ENCODE measurements around the gene CSPG4. TPM values are rescaled to one million over a fixed set of nuclear protein-coding genes. Genes with fewer than 3 reads are reported as not detected.
A peak's percentile ranks its signal among the peaks of the same experiment; 100 is the strongest.

CSPG4 gene
- total and polyA plus RNA-seq, 9 of the 15 experiments (the other 6 are each of a cell fraction or from before 2014, with no cell fraction given), result under 0.01 to 0.07 (median 0.04) TPM; not detected in 5

- TF ChIP-seq RB1 (IDR thresholded peaks at IDR 0.05; ENCODE audit: low read depth) (0 out of 2 replicates have a peak, but pooled peaks have one; percentile 7), E2F6 (IDR thresholded peaks at IDR 0.05; ENCODE audit: borderline replicate concordance in 1 of 2, extremely low read depth in 1 of 2, insufficient read depth in 1 of 2, insufficient read length in 1 of 2, low read depth in 1 of 2, low read length in 1 of 2, poor library complexity in 1 of 2, severe bottlenecking in 1 of 2) (peak in 1 of 2 experiments; percentile 22), PHF8 (IDR thresholded peaks at IDR 0.05; ENCODE audit: borderline replicate concordance, low read length) (peak; percentile 81; the same call in 1 of the 2 replicates), HDAC3 (IDR thresholded peaks at IDR 0.05; ENCODE audit: borderline replicate concordance, partially characterized antibody) (no peak), ERF (CRISPR knock-in tag; IDR thresholded peaks at IDR 0.05) (peak; percentile 42; the same call in 1 of the 2 replicates), BCL6 (CRISPR knock-in tag; IDR thresholded peaks at IDR 0.05) (no peak), EWSR1 (IDR thresholded peaks at IDR 0.05; ENCODE audit: borderline replicate concordance, low read depth, partially characterized antibody) (no peak), ZNF695 (CRISPR knock-in tag; IDR thresholded peaks at IDR 0.05) (no peak), ZNF277 (CRISPR knock-in tag; IDR thresholded peaks at IDR 0.05; ENCODE audit: borderline replicate concordance) (no peak), PBX2 (CRISPR knock-in tag; IDR thresholded peaks at IDR 0.05; ENCODE audit: low read depth) (no peak), PBX2 (tag; conservative IDR thresholded peaks at IDR 0.05; ENCODE audit: low read depth) (no peak), ATF3 (IDR thresholded peaks at IDR 0.05) (no peak), ATF3 (CRISPR knock-in tag; conservative IDR thresholded peaks at IDR 0.05) (0 out of 2 replicates have a peak, but pooled peaks have one; percentile 20), DEAF1 (CRISPR knock-in tag; IDR thresholded peaks at IDR 0.05) (no peak), UBTF (IDR thresholded peaks at IDR 0.05; ENCODE audit: borderline replicate concordance in 1 of 2, low read depth in 2 of 2, low read length in 2 of 2) (peak in 1 of 2 experiments; percentile 30; a peak in 1 of 4 replicates)
Observed at GRCh38 chr15:75640483-75641178, 72.0 kb downstream of the CSPG4 start (continued).
